ENCODE results near the gene SCN4B. TPM values are rescaled to one million over a fixed set of nuclear protein-coding genes. Genes with fewer than 3 reads are reported as not detected.

The SCN4B gene
- total and polyA plus RNA-seq, 4 experiments from 2014 or later: not detected

DNA sequence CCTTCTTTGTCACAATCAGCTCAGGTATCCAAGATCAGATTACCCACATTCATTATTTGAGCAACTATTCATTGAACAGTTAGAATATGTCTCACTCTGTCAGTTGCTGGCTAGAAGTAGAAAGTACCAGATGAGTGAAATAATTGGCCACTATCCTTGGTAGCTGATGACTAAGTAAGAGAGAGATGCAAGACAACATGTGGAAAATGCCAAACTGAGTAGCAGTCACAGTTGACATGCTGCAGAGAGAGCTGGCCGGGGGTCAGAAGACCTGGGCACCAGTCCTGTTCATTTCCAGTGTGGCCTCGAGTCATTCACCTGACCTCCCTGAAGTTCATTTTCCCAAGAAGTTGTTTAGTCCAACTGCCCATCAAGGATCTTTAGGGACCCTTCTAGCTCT lies 43.4 kb downstream of the SCN4B start:
- H3K9me3 ChIP-seq (ENCODE audit: control insufficient read depth in 1 of 2, low read length in 2 of 2): no peaks in the 10 kb centered on the region
- no peak overlapping the region for H3K27ac Mint-ChIP-seq
- no peaks in the 10 kb centered on the region for H3K27me3 ChIP-seq (ENCODE audit: insufficient read depth, low read length)
- peaks cover 0 to 6% of the 10 kb centered on the region in 2 donors for H3K27me3 Mint-ChIP-seq
- DNase-seq: no peak
- intact Hi-C loops (cut with micrococcal nuclease): no loop called here
- ChIA-PET CTCF (ENCODE audit: partially characterized antibody) (no interaction called here), POLR2A (ENCODE audit: partially characterized antibody) (no interaction called here)
- no peaks in the 10 kb centered on the region for H3K9me3 Mint-ChIP-seq
- no peaks in the 10 kb centered on the region for H3K36me3 Mint-ChIP-seq
- no peak overlapping the region for H3K4me3 ChIP-seq (ENCODE audit: low read length in 2 of 2)
- no peaks in the 10 kb centered on the region for H3K4me1 ChIP-seq (ENCODE audit: insufficient read depth, low read length)
- peaks cover 0 to 2% (median under 1%) of the 10 kb centered on the region in 4 donors for H3K4me1 Mint-ChIP-seq
- H3K4me3 Mint-ChIP-seq: no peak overlapping the region
- H3K36me3 ChIP-seq (ENCODE audit: insufficient read depth, low read length): no peaks in the 10 kb centered on the region
- no peak overlapping the region for H3K27ac ChIP-seq (ENCODE audit: low read depth, low read length)

DNA sequence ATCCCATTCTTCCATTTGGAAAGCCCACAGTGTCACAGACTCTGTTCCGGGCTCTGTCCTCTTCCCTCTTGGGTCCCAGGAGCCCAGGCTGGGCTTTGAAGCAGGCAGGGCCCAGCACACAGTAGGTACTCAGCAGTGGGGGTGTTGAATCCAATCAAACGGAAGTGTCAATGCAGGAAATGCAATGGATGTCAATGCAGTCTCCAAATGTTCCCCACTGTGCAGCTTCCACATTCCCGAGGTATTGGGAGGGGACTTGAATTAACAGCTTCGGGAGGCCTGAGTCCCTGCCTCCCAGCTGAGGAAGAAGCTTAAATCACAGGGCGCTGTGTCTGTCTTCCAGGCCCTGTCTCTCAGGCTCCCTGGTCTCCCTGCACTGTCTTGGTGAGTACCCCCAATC lies 44.1 kb downstream of the SCN4B start:
- H3K27me3 ChIP-seq (ENCODE audit: insufficient read depth, low read length): no peaks in the 10 kb centered on the region
- H3K36me3 ChIP-seq (ENCODE audit: insufficient read depth, low read length): no peaks in the 10 kb centered on the region
- H3K36me3 Mint-ChIP-seq: no peaks in the 10 kb centered on the region
- H3K4me3 Mint-ChIP-seq: no peak overlapping the region
- no peak overlapping the region for H3K27ac ChIP-seq (ENCODE audit: low read depth, low read length)
- intact Hi-C loops (cut with micrococcal nuclease): no loop called here
- no peaks in the 10 kb centered on the region for H3K9me3 Mint-ChIP-seq
- no peak for DNase-seq
- H3K4me1 Mint-ChIP-seq: no peaks in the 10 kb centered on the region
- CTCF ChIA-PET (ENCODE audit: partially characterized antibody): no interaction called here
- no peak overlapping the region for H3K27ac Mint-ChIP-seq
- H3K4me3 ChIP-seq (ENCODE audit: low read length in 2 of 2): no peak overlapping the region
- no peaks in the 10 kb centered on the region for H3K4me1 ChIP-seq (ENCODE audit: insufficient read depth, low read length)
- H3K9me3 ChIP-seq (ENCODE audit: control insufficient read depth in 1 of 2, low read length in 2 of 2): no peaks in the 10 kb centered on the region
- POLR2A ChIA-PET (ENCODE audit: partially characterized antibody): no interaction called here
- peaks cover 0 to 6% of the 10 kb centered on the region in 2 donors for H3K27me3 Mint-ChIP-seq

DNA sequence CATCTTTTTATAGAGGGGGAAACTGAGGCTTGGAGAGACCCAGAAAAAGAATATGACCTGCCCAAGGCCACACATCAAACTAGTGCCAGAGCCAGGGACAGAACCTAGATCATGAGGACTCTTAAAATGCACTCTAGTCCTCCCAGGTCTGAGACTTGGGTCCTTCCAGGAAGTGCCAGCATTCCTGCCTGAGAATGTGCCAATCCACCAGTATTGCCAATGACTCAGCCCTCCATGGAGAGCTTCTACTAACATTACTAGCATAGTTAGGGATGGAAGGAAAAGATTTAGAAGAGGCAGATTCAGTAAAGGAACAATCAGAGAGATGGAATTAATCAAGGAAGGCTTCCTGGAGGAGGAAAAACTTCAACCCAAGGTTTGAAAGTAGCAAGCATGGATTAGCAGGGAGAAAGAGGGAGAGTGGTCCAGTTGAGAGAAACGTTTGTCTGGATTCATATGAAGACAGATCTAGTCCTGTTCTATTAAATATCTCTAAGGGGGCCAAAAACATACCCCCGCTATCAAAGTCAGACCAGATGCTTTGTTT lies 45.8 kb downstream of the SCN4B start:
- no peaks in the 10 kb centered on the region for H3K27me3 ChIP-seq (ENCODE audit: insufficient read depth, low read length)
- no peak overlapping the region for H3K27ac ChIP-seq (ENCODE audit: low read depth, low read length)
- H3K9me3 Mint-ChIP-seq: no peaks in the 10 kb centered on the region
- H3K27ac Mint-ChIP-seq: no peak overlapping the region
- H3K4me3 Mint-ChIP-seq: no peak overlapping the region
- no peak for DNase-seq
- H3K4me3 ChIP-seq (ENCODE audit: low read length in 2 of 2): no peak overlapping the region
- H3K36me3 ChIP-seq (ENCODE audit: insufficient read depth, low read length): no peaks in the 10 kb centered on the region
- no peaks in the 10 kb centered on the region for H3K4me1 ChIP-seq (ENCODE audit: insufficient read depth, low read length)
- H3K9me3 ChIP-seq (ENCODE audit: control insufficient read depth in 1 of 2, low read length in 2 of 2): no peaks in the 10 kb centered on the region
- H3K4me1 Mint-ChIP-seq: no peaks in the 10 kb centered on the region
- intact Hi-C loops (cut with micrococcal nuclease): no loop called here
- POLR2A ChIA-PET (ENCODE audit: partially characterized antibody): no interaction called here
- H3K36me3 Mint-ChIP-seq: no peaks in the 10 kb centered on the region
- peaks cover 0 to 4% of the 10 kb centered on the region in 2 donors for H3K27me3 Mint-ChIP-seq
- CTCF ChIA-PET (ENCODE audit: partially characterized antibody): no interaction called here

DNA sequence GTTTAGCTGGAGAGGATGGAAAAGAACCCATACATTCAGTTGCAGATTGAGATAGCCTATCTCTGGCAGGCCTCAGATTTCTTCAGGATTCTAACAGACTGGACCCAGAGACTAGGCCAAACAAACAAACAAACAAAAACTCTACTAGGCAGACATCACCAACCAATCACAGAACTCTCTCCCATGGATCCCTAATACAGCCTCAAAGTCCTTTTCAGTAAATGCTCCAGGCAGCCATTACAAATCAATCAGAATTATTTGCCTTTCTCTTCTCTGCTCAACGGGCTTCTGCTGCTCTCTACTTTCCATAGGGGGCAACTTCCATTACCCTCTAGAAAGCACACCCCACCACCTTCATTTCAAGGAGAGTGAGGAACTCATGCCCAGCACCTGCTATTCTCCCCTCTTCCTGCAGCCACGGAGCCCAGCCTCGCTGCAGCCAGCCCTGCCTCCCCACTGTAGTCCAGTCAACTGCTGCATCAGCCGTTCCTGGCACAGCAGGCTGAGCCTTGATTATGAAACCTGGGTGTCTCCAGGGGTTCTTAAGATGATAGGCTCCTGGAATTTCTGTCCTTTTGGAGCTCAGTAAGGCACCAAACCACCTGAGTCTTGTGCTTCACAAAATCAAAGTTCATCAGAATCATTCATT lies 46.8 kb downstream of the SCN4B start:
- Histone ChIP-seq H3K4me1 (ENCODE audit: insufficient read depth, low read length) (no peaks in the 10 kb centered on the region), H3K27me3 (ENCODE audit: insufficient read depth, low read length) (no peaks in the 10 kb centered on the region), H3K9me3 (ENCODE audit: control insufficient read depth in 1 of 2, low read length in 2 of 2) (no peaks in the 10 kb centered on the region), H3K27ac (ENCODE audit: low read depth, low read length) (no peak overlapping the region), H3K4me3 (ENCODE audit: low read length in 2 of 2) (no peak overlapping the region), H3K36me3 (ENCODE audit: insufficient read depth, low read length) (no peaks in the 10 kb centered on the region)
- no peaks in the 10 kb centered on the region for H3K36me3 Mint-ChIP-seq
- H3K9me3 Mint-ChIP-seq: no peaks in the 10 kb centered on the region
- POLR2A ChIA-PET (ENCODE audit: partially characterized antibody): no interaction called here
- no peak overlapping the region for H3K27ac Mint-ChIP-seq
- H3K4me1 Mint-ChIP-seq: no peaks in the 10 kb centered on the region
- no peak overlapping the region for H3K4me3 Mint-ChIP-seq
- CTCF ChIA-PET (ENCODE audit: partially characterized antibody): no interaction called here
- DNase-seq: no peak
- H3K27me3 Mint-ChIP-seq: peaks cover 4 to 6% of the 10 kb centered on the region in 2 donors
- intact Hi-C loops (cut with micrococcal nuclease): no loop called here

- ChIA-PET CTCF (ENCODE audit: partially characterized antibody) (no interaction called here), POLR2A (ENCODE audit: partially characterized antibody) (no interaction called here)
- H3K9me3 ChIP-seq (ENCODE audit: control insufficient read depth in 1 of 2, low read length in 2 of 2): no peaks in the 10 kb centered on the region
- H3K27me3 Mint-ChIP-seq: peaks cover 4 to 6% of the 10 kb centered on the region in 2 donors
- DNase-seq: no peak
- H3K4me3 ChIP-seq (ENCODE audit: low read length in 2 of 2): no peak overlapping the region
- no peak overlapping the region for H3K27ac ChIP-seq (ENCODE audit: low read depth, low read length)
- H3K27ac Mint-ChIP-seq: no peak overlapping the region
- no peaks in the 10 kb centered on the region for H3K36me3 Mint-ChIP-seq
- no peaks in the 10 kb centered on the region for H3K4me1 Mint-ChIP-seq
- H3K36me3 ChIP-seq (ENCODE audit: insufficient read depth, low read length): no peaks in the 10 kb centered on the region
- H3K4me1 ChIP-seq (ENCODE audit: insufficient read depth, low read length): no peaks in the 10 kb centered on the region
- H3K27me3 ChIP-seq (ENCODE audit: insufficient read depth, low read length): no peaks in the 10 kb centered on the region
- no peak overlapping the region for H3K4me3 Mint-ChIP-seq
- no peaks in the 10 kb centered on the region for H3K9me3 Mint-ChIP-seq
- intact Hi-C loops (cut with micrococcal nuclease): no loop called here
Measured at GRCh38 chr11:118104491-118104890, 48.1 kb downstream of the SCN4B start.

DNA sequence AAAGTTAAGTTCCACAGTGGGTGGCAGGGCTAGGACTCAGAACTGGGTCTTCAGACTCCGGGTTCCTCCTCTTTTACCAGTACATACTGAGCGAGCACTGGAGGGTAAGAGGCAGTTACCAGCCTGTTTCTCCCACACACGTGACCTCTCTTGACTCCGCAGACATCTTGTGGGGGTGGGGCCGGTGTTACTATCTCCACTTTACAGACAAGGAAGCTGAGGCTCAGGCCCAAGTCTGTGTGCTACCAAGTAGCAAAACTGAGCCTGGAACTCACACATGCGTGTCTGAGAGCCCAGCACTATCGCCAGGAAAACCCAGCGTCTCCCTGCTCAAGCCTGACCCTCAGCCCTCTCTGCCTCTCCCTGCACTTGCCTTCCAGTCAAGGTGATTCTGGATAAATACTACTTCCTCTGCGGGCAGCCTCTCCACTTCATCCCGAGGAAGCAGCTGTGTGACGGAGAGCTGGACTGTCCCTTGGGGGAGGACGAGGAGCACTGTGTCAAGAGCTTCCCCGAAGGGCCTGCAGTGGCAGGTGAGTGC lies 49.8 kb downstream of the SCN4B start:
- no peak overlapping the region for H3K27ac Mint-ChIP-seq
- H3K4me3 Mint-ChIP-seq: no peak overlapping the region
- ChIA-PET CTCF (ENCODE audit: partially characterized antibody) (no interaction called here), POLR2A (ENCODE audit: partially characterized antibody) (no interaction called here)
- H3K36me3 Mint-ChIP-seq: no peaks in the 10 kb centered on the region
- H3K27me3 ChIP-seq (ENCODE audit: insufficient read depth, low read length): no peaks in the 10 kb centered on the region
- H3K27ac ChIP-seq (ENCODE audit: low read depth, low read length): no peak overlapping the region
- H3K4me1 Mint-ChIP-seq: no peaks in the 10 kb centered on the region
- H3K4me3 ChIP-seq (ENCODE audit: low read length in 2 of 2): no peak overlapping the region
- no peaks in the 10 kb centered on the region for H3K9me3 Mint-ChIP-seq
- H3K4me1 ChIP-seq (ENCODE audit: insufficient read depth, low read length): no peaks in the 10 kb centered on the region
- intact Hi-C loops (cut with micrococcal nuclease): no loop called here
- H3K36me3 ChIP-seq (ENCODE audit: insufficient read depth, low read length): no peaks in the 10 kb centered on the region
- no peak for DNase-seq
- H3K9me3 ChIP-seq (ENCODE audit: control insufficient read depth in 1 of 2, low read length in 2 of 2): no peaks in the 10 kb centered on the region
- H3K27me3 Mint-ChIP-seq: peaks cover 5 to 6% of the 10 kb centered on the region in 2 donors

- H3K4me1 ChIP-seq (ENCODE audit: insufficient read depth, low read length): no peaks in the 10 kb centered on the region
- H3K4me3 Mint-ChIP-seq: no peak overlapping the region
- no peaks in the 10 kb centered on the region for H3K27me3 ChIP-seq (ENCODE audit: insufficient read depth, low read length)
- H3K9me3 Mint-ChIP-seq: no peaks in the 10 kb centered on the region
- no peak for DNase-seq
- CTCF ChIA-PET (ENCODE audit: partially characterized antibody): no interaction called here
- H3K36me3 Mint-ChIP-seq: no peaks in the 10 kb centered on the region
- peaks cover 3 to 5% of the 10 kb centered on the region in 2 donors for H3K27me3 Mint-ChIP-seq
- H3K36me3 ChIP-seq (ENCODE audit: insufficient read depth, low read length): no peaks in the 10 kb centered on the region
- intact Hi-C loops (cut with micrococcal nuclease): no loop called here
- POLR2A ChIA-PET (ENCODE audit: partially characterized antibody): no interaction called here
- H3K27ac Mint-ChIP-seq: no peak overlapping the region
- H3K4me1 Mint-ChIP-seq: no peaks in the 10 kb centered on the region
- no peaks in the 10 kb centered on the region for H3K9me3 ChIP-seq (ENCODE audit: control insufficient read depth in 1 of 2, low read length in 2 of 2)
- no peak overlapping the region for H3K4me3 ChIP-seq (ENCODE audit: low read length in 2 of 2)
- H3K27ac ChIP-seq (ENCODE audit: low read depth, low read length): no peak overlapping the region
Measured at GRCh38 chr11:118100691-118101232, 51.9 kb downstream of the SCN4B start.

All from CD4-positive, alpha-beta memory T cell (primary cell).